NT2/D1 (cell line): ENCODE data around the gene ZNF580.
A peak's percentile ranks its signal among the peaks of the same experiment; 100 is the strongest.

ENCODE experiments used
- DNase-seq: peaks from one replicate; pipeline ENCODE4 v3.0.0-alpha.2; 2011; ENCODE audit warnings: low read depth, low spot score
- H3K27me3 ChIP-seq: 2 replicates; pipeline ENCODE4 v1.6.0; 2011; ENCODE audit warnings: mild to moderate bottlenecking; ENCODE audit not compliant: insufficient read length, insufficient read depth
- H3K36me3 ChIP-seq: 2 replicates; pipeline ENCODE4 v1.6.1; 2011; ENCODE audit warnings: mild to moderate bottlenecking, low read length, mixed read lengths; ENCODE audit not compliant: insufficient read depth, insufficient read length
- H3K4me1 ChIP-seq: 2 replicates; pipeline ENCODE4 v1.5.1; 2011; ENCODE audit not compliant: insufficient read depth, insufficient read length
- H3K4me3 ChIP-seq: 2 replicates; pipeline ENCODE4 v1.5.1; 2011; ENCODE audit warnings: low read depth; ENCODE audit not compliant: insufficient read length
- H3K9ac ChIP-seq: 2 replicates; pipeline ENCODE4 v1.6.0; 2011; ENCODE audit warnings: low read depth; ENCODE audit not compliant: insufficient read length
- H3K9me3 ChIP-seq: 2 replicates; pipeline ENCODE4 v1.5.1; 2011; ENCODE audit warnings: mild to moderate bottlenecking, low read length; ENCODE audit not compliant: insufficient read depth
- SUZ12 ChIP-seq: IDR thresholded peaks from 2 replicates; pipeline ENCODE4 v1.6.1; 2011; ENCODE audit not compliant: insufficient read length, insufficient read depth; ENCODE audit errors: extremely low read depth
- YY1 ChIP-seq: IDR thresholded peaks from 2 replicates; pipeline ENCODE4 v1.6.1; 2011; ENCODE audit not compliant: insufficient read length, insufficient read depth
- ZNF274 ChIP-seq: IDR thresholded peaks from 2 replicates; pipeline ENCODE4 v1.6.1; 2011; ENCODE audit warnings: mild to moderate bottlenecking, low read depth, low read length

The ZNF580 gene

DNA sequence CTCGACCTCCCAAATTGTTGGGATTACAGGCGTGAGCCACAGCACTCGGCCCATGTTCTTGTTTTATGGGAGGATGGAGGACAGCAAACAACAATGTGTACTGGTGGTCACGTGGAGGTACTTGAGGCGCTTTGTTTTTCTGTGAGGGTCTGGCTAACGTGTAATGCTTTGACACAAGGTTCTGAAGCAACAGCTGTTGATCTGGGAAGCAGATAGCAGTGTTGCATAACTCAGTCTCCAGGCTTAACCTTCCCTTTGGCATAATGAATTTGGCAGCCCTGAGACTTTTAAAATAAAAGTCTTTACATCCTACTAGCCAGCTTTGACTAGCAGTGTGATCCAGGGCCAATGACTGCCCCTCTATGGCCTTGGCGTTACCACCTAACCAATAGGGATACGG, 6.9 kb upstream of the ZNF580 start:
- Histone ChIP-seq H3K9ac (peak overlapping the region; percentile 26), H3K4me3 (no peak overlapping the region)

DNA sequence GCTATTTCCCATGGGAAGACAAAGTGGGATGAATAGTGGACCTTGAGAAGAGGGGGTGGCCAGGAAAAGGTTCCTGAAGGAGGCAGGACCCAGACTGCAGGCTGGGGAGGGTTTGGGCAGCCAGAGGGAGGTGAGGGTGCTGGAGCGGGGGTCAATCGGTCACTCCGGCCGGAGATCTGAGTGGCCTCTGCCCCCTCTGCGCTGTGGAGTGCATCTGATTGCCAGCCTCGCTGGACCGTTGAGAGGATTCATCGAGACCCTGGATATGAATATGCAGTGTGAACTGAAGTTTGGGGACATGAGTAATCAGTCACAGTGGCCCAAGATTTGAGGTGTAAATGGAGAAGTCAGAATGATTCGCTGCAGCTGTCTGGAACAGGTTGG, 5.5 kb upstream of the ZNF580 start:
- peaks cover 11% of the 10 kb centered on the region for H3K4me1 ChIP-seq
- peak overlapping the region; percentile 93 for H3K4me3 ChIP-seq
- no peaks in the 10 kb centered on the region for H3K9me3 ChIP-seq
- DNase-seq = no peak
- TF ChIP-seq YY1 = no peak
- TF ChIP-seq SUZ12 = no peak
- TF ChIP-seq ZNF274 = no peak
- peaks cover 19% of the 10 kb centered on the region for H3K36me3 ChIP-seq
- no peaks in the 10 kb centered on the region for H3K27me3 ChIP-seq
- H3K9ac ChIP-seq = peak overlapping the region; percentile 94

More for the DNA sequence above, 6.9 kb upstream of the ZNF580 start:
- Histone ChIP-seq H3K27me3 (no peaks in the 10 kb centered on the region), H3K9me3 (no peaks in the 10 kb centered on the region), H3K4me1 (peaks cover 7% of the 10 kb centered on the region), H3K36me3 (peaks cover 16% of the 10 kb centered on the region)
- DNase-seq = no peak
- TF ChIP-seq ZNF274 = no peak
- no peak for TF ChIP-seq SUZ12
- no peak for TF ChIP-seq YY1

DNA sequence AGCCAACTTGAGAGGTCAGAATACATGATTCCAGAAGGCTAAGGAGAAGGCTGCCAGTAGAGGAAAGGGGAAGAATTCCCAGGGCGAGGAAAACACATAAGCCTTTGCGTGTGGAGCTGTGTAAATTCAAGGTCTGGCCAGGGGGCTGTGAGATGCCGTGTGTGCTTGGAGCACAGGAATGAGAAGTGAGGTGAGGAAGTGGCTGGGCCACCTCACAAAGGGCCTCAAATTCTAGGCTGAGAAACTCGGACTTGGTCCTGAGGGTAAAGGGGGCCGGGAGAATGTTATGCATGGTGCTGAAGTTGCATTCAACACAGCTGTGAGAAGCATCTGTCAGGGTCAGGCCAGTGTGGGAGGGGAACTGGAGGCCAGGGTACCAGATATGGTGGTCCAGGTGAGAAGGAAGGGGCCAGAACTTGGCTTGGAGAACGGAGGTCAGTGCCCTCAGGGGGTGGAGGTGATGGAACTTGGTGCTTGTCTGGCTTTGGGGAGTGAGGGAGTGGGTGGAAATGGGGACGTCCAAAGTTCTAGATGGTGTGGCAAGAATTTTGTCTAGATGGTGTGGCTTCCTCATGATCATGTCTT, 4.9 kb upstream of the ZNF580 start:
- no peaks in the 10 kb centered on the region for H3K27me3 ChIP-seq
- peaks cover 12% of the 10 kb centered on the region for H3K4me1 ChIP-seq
- no peak for DNase-seq
- H3K36me3 ChIP-seq = peaks cover 19% of the 10 kb centered on the region
- H3K9me3 ChIP-seq = no peaks in the 10 kb centered on the region
- TF ChIP-seq SUZ12 = no peak
- TF ChIP-seq YY1 = no peak
- no peak for TF ChIP-seq ZNF274
- H3K9ac ChIP-seq = peak overlapping the region; percentile 94
- H3K4me3 ChIP-seq = peak overlapping the region; percentile 93

DNA sequence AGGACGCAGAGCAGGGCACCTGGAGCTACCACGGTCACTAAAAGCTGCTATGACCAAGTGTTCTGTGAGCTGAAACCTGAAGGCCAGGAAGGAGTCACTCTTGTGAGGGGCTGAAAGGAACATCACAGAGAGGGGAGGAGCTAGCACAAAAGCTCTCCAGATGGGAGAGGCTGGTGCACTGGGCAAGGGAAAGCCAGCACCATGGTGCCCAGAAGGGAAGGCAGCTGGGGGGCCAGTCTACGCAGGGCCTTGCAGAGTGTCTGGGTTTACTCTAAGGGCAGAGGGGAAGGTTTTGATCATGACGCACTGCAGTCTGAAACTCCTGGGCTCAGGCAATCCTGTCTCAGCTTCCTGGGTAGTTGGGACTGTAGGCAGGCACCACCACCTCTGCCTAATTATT, 4.1 kb upstream of the ZNF580 start:
- no peak overlapping the region for H3K9ac ChIP-seq
- no peaks in the 10 kb centered on the region for H3K9me3 ChIP-seq
- H3K4me3 ChIP-seq = no peak overlapping the region
- H3K27me3 ChIP-seq = no peaks in the 10 kb centered on the region
- peaks cover 12% of the 10 kb centered on the region for H3K4me1 ChIP-seq
- peaks cover 19% of the 10 kb centered on the region for H3K36me3 ChIP-seq
- TF ChIP-seq YY1 (no peak), SUZ12 (no peak), ZNF274 (no peak)
- no peak for DNase-seq

DNA sequence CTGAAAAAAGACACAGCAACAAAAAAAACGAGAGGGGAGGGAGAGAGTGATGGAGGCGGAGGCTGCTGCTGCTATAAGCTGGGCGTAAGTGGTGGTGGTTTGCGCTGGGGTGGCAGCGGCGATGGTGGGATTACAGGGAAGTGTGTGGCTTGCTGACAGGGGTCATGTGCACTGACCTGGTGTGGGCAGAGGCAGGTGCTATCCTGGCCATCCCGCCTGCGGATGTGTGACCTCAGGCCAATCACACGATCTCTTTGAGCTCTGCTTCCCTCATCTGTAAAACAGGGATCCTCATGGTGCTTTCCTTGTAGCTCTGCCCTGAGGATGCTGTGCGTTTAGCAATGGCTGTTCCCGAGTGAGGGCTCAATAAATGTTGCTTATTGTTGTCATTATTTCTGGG, 3.3 kb upstream of the ZNF580 start:
- Histone ChIP-seq H3K9ac (no peak overlapping the region), H3K4me3 (no peak overlapping the region), H3K27me3 (no peaks in the 10 kb centered on the region), H3K36me3 (peaks cover 19% of the 10 kb centered on the region), H3K4me1 (peaks cover 12% of the 10 kb centered on the region), H3K9me3 (no peaks in the 10 kb centered on the region)
- no peak for DNase-seq
- TF ChIP-seq SUZ12 (no peak), ZNF274 (no peak), YY1 (no peak)

DNA sequence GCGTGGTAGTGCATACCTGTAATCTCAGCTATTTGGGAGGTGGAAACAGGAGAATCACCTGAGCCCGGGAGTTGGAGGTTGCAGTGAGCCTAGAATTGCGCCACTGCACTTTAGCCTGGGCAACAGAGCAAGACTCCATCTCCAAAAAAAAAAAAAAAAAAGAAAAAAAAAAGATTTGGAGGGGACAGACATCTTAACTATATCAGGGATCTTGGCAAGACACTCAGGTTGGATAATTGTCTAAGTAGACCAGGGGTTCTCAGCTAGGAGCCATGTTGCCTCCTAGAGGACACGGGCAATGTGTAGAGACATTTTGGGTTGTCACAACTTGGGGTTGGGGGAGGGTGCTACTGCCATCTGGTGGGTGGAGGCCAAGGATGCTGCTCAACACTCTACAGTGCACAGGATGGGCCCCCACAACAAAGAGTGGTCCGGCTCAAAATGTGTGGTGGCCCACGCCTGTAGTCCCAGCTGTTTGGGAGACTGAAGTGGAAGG, 1.9 kb upstream of the ZNF580 start:
- Histone ChIP-seq H3K27me3 (no peaks in the 10 kb centered on the region), H3K9ac (no peak overlapping the region), H3K9me3 (no peaks in the 10 kb centered on the region), H3K4me3 (no peak overlapping the region), H3K4me1 (peaks cover 14% of the 10 kb centered on the region), H3K36me3 (peaks cover 19% of the 10 kb centered on the region)
- no peak for DNase-seq
- no peak for TF ChIP-seq YY1
- no peak for TF ChIP-seq SUZ12
- TF ChIP-seq ZNF274 = no peak

DNA sequence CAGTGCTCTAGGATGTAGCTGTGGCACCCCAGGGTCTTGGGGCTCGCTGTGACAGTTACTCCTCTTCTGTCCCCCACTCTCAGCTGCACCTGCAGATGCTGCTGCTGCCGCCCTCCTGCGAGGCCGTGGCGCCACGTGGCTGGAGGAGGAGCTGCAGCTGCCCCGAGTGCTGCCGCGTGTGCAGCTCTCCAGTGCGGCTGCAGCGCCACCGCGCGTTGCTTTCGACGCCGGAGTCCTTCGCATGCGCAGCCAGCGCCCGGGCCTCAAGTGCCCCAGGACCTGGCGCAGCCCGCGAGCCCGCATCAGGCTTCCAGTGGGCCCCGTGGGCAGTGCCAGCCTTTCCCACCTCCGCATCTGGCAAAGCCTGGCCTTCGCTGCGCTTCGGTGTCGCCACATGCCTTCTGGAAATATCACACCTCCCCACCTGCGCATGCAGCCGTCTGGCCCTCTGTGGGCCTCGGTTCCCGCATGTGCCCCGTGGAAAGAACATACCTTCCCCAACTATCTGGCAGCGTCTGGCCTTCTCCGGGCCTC, 692 bp upstream of the ZNF580 start:
- Histone ChIP-seq H3K9me3 (no peaks in the 10 kb centered on the region), H3K4me1 (peaks cover 20% of the 10 kb centered on the region), H3K36me3 (peaks cover 29% of the 10 kb centered on the region), H3K4me3 (peak overlapping the region; percentile 72), H3K27me3 (no peaks in the 10 kb centered on the region), H3K9ac (peak overlapping the region; percentile 71)
- no peak for DNase-seq
- TF ChIP-seq SUZ12 (no peak), YY1 (no peak), ZNF274 (no peak)
